ENCODE measurements around the gene INSL4.

The INSL4 gene

GRCh38 chr9:5231212-5231611 is at the start of gene INSL4:
TSS of gene INSL4 (plus strand) at chr9:5231419. CDS start at chr9:5231524, 105 bp downstream.
- no peak for DNase-seq (ENCODE audit: low spot score)

- DNase-seq (ENCODE audit: low spot score) = no peak
Observed at GRCh38 chr9:5184776-5185175, 46.4 kb upstream of the INSL4 start.

DNA sequence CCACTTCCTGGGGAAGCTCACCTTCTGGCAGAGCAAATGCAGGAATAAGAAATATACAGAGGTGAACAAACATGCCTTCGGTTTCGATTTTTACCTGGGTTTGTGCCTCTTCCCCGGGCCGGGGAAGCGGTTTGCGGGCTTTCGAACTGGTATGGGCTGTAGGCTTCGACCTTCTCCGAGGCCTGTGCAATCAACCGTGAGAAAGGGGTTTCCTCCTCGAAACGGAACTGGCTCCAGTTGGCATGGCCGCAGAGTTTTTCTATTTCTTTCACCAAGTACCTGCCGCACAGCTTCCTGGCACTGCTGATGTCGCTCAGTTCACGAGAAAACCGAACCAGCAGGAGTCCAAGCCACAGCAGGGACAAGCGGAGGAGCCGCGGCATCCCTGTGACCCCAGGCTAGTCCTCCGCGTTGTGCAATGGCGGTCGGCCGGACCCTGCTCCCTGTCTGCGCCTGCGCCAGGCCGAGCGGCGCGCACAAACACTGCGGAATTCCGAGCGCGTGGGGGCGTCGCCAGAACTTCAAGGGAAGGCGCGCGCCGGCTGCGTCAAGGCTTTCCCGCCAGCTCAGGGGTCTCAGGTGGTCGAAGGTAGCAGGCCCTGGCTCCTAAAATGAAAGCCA is 45.9 kb upstream of the INSL4 start, which contains the start of gene INSL6:
TSS of gene INSL6 (minus strand) at position 420 of the 621 bp plus-strand sequence. CDS start at position 383, 37 bp downstream.
- DNase-seq (ENCODE audit: low spot score) = no peak

GRCh38 chr9:5186416-5187169 is 44.6 kb upstream of the INSL4 start:
- peak; percentile 55 for DNase-seq (ENCODE audit: low spot score)

- no peak for DNase-seq (ENCODE audit: low spot score)
Observed at GRCh38 chr9:5188060-5188984, 42.9 kb upstream of the INSL4 start.

GRCh38 chr9:5191985-5192384 is 39.2 kb upstream of the INSL4 start:
- DNase-seq (ENCODE audit: low spot score) = no peak

DNA sequence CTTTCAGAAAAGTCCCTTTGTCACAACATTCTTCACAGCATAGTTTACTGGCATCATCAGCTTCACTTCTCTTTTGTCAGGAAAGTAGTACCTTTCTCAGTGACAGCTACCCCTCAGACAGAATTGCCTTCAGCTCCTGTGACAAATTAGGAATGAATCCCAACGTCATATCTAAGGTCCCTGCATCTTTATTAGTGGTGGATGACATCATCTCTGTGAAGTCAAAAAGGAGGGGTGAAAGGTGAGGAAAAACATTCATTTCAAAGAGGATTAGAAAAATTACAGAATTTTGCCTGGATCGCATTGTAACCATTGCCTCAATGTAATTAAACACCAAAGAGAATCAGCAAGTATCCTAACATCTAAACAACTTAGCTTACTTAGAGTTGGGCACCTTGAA is 37.9 kb upstream of the INSL4 start:
- DNase-seq (ENCODE audit: low spot score) = no peak

DNA sequence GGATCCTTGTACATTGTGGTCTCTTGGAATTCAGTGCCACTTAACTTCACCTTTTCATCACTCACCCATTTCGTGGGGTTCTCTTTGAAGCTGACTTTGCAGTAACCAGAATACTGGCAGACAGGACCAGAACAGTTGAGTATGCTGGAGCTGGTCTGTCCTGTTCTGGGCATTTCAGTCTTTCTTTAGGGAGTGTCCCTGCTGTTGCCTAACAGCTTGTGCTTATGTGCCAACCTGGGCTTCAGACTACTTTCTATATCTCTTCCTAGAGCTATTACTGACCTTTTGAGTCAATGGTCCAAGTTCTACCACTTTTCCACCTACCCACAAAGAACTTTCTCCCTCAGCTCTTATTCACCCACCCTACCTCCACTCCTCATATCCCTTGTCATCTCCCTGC is 35.8 kb upstream of the INSL4 start:
- no peak for DNase-seq (ENCODE audit: low spot score)

DNA sequence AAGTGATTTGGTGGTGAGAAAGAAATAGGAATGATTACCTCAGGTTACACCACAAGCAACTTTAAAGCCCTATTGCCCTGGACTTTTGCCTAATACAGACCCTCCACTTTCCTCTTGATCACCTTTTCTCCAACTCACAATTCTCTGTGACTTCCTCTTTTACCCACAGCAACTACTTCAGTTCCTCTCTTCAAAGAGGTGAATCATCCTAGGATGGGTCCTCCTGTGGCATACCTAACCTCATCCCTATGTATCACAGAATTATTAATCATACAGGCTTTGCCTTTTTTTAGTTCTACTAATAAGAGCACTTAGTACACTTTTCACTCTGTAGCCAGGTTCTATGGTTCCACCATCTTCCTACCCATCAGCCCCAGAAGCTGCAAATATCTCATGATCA is 26.1 kb upstream of the INSL4 start:
- no peak for DNase-seq (ENCODE audit: low spot score)

- DNase-seq (ENCODE audit: low spot score) = no peak
Observed at GRCh38 chr9:5230554-5230953, 665 bp upstream of the INSL4 start.

DNA sequence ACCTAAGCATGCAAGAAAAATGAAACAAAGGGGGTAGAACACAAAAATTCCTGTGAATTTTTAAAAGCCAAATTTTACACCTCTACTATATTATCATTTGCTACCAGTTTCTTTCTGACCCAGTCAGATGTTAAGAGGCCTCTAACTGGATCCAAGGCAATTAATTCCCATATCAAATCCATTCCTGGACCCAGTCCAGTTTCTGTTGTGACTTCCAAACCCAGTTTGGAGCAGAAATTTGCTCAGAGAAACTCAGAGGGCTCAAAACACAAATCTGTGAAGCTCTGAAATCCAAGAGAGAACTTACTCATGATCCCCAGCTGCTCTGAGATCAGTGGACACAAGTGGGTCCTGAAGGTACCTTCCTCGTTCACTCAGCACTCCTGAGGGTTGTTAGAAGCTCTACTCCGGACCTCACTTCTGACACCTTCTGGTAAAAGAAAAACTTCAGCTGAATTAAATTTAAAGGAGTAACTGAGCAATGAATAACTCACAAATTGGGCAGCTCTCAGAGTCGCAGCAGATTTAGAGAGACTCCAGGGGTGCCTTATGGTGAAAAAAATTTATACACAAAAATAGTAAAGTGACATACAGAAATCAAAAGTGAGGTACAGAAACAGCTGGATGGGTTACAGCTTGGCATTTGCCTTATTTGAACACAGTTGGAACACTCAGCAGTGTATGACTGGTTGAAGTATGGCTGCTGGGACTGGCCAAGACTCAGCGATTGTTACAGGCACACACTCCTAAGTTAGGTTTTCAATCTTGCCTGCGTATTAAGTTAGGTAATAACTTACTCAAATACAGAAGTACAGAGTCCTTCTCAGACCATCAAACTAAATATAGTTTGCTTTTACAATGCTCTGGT is 32.4 kb downstream of the INSL4 start:
- no peak for DNase-seq (ENCODE audit: low spot score)

GRCh38 chr9:5264219-5264595 is 33.0 kb downstream of the INSL4 start:
- DNase-seq (ENCODE audit: low spot score) = no peak

DNA sequence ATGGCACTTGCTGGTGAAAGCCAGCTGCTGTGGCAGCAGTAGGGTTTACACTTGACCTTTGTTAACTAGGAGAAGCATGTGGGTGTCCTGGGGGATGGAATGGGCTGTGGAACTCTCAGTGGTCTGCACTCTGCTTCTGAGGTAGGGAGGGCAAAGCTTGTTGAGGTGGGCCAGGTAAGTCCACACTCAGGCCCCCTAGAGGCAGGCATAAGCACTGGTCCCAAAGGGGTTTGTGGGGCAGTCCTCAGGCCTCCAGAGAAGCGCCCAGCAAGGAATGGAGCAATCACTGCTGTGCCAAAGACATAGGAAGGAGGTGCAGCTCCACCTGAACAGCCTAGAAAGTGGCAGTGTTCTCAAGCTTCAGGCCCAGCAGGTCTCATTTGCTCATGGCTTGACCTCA is 34.7 kb downstream of the INSL4 start:
- DNase-seq (ENCODE audit: low spot score) = no peak

DNA sequence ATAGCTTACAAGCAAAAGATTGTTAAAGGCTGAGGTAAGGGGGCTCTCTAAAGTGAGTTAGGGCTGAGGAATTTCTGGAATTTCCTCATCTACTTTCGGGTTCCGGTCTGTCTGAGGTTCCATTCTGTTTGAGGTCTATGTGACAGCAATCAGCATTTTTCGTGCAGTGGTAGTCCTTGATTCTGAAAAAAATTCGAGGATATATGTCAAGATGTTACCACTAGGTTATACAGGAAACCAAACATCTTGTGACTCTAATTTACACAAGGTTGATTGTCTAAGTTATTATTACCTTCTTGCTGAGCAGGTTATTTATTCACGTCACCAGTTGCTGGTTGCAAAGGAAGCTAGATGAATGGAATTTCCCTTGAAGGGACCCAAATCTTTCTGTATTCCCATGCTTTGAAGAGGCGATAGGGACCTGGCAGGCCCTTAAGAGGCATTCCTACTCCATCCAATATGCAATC is 38.1 kb downstream of the INSL4 start:
- DNase-seq (ENCODE audit: low spot score) = no peak

- DNase-seq (ENCODE audit: low spot score) = no peak
Observed at GRCh38 chr9:5274770-5275169, 43.6 kb downstream of the INSL4 start.

DNA sequence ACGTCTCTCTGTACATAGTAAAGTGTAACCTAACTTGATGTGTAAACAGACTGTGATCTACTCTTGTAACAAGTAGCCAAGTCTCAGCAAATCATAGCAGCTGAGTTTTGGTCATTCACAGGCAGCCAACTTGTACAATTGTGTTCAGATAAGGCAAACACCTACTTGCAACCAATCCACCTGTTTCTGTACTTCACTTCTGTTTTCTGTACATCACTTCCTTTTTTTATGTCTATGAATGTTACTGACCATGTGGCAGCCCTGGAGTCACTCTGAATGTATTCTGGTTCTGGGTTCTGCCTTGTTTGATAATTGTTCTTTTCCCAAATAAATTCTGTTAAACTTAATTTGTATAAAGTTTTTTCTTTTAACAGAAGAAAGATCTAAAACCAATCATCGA is 47.3 kb downstream of the INSL4 start:
- DNase-seq (ENCODE audit: low spot score) = no peak
